HG02870 (cell line): ENCODE measurements around the gene AAR2.

Experiments
- ATAC-seq: cut with Tn5 transposase; IDR thresholded peaks from one replicate; pipeline ENCODE4 v1.9.1; 2021; ENCODE audit warnings: mild to moderate bottlenecking, moderate library complexity; ENCODE audit not compliant: unreplicated experiment

AAR2 gene

GRCh38 chr20:36259177-36260061 lies 23.1 kb downstream of the AAR2 start:
- no peak for ATAC-seq

- no peak for ATAC-seq
Observed at GRCh38 chr20:36260316-36260715, 24.0 kb downstream of the AAR2 start.

GRCh38 chr20:36261389-36262105 lies 25.3 kb downstream of the AAR2 start:
- no peak for ATAC-seq

GRCh38 chr20:36262440-36262839 lies 26.2 kb downstream of the AAR2 start:
- ATAC-seq: no peak

GRCh38 chr20:36264426-36265246 lies 28.4 kb downstream of the AAR2 start:
- ATAC-seq: no peak

- ATAC-seq: no peak
Observed at GRCh38 chr20:36266189-36266588, 29.9 kb downstream of the AAR2 start.

- no peak for ATAC-seq
Observed at GRCh38 chr20:36267605-36268381, 31.5 kb downstream of the AAR2 start.

GRCh38 chr20:36268440-36269342 lies 32.4 kb downstream of the AAR2 start:
- ATAC-seq: no peak

- ATAC-seq: no peak
Observed at GRCh38 chr20:36269507-36269906, 33.2 kb downstream of the AAR2 start.

- no peak for ATAC-seq
Observed at GRCh38 chr20:36270744-36271638, 34.7 kb downstream of the AAR2 start.

- ATAC-seq: no peak
Observed at GRCh38 chr20:36271639-36272546, 35.6 kb downstream of the AAR2 start.

GRCh38 chr20:36272547-36273220 lies 36.4 kb downstream of the AAR2 start:
- ATAC-seq: no peak

GRCh38 chr20:36273414-36274180 lies 37.3 kb downstream of the AAR2 start:
- no peak for ATAC-seq

GRCh38 chr20:36274181-36274841 lies 38.0 kb downstream of the AAR2 start:
- ATAC-seq: no peak

- ATAC-seq: no peak
Observed at GRCh38 chr20:36275011-36275410, 38.7 kb downstream of the AAR2 start.
